ENCODE measurements around the gene KRTAP5-11. TPM values are rescaled to one million over a fixed set of nuclear protein-coding genes. Genes with fewer than 3 reads are reported as not detected.
"Not testable (repeated sequence)": the region's sequence is repeated elsewhere in the genome, so short reads cannot be mapped to it uniquely, and the experiment has no call there.

KRTAP5-11 gene
- total RNA-seq, 2 donors from 2014 or later = 2.9 to 5.7 TPM

GRCh38 chr11:71588822-71589545 is 6.3 kb upstream of the KRTAP5-11 start:
- not testable (repeated sequence) for H3K4me1 Mint-ChIP-seq; H3K9ac ChIP-seq (ENCODE audit: extremely low read depth, low read length, poor library complexity, severe bottlenecking); H3K4me1 ChIP-seq (ENCODE audit: control insufficient read depth, insufficient read depth, low read length); H3K27me3 ChIP-seq (ENCODE audit: control insufficient read depth, insufficient read depth, low read length, poor library complexity, severe bottlenecking); H3K27ac Mint-ChIP-seq; H3K36me3 Mint-ChIP-seq (ENCODE audit: low read depth); H3K27me3 Mint-ChIP-seq (ENCODE audit: insufficient read depth); H3K9me3 ChIP-seq (ENCODE audit: control insufficient read depth, low read length); H3K4me3 ChIP-seq (ENCODE audit: low read length); H3K4me3 Mint-ChIP-seq; H3K36me3 ChIP-seq (ENCODE audit: control insufficient read depth, insufficient read depth, low read length)
- 52 to 60% methylated on average over 7 to 10 of the region's 11 CpGs for WGBS, 2 experiments (ENCODE audit: insufficient coverage in 1 of 2, insufficient read length in 1 of 2)
- H3K9me3 Mint-ChIP-seq = peaks cover 14% of the 10 kb centered on the region
- peak; percentile 69 for DNase-seq
- peak; percentile 70 for TF ChIP-seq CTCF (conservative IDR thresholded peaks at IDR 0.05)
- H3K27ac ChIP-seq (ENCODE audit: low read depth, low read length) = peak overlapping the region; percentile 11

- H3K27me3 Mint-ChIP-seq (ENCODE audit: insufficient read depth); H3K4me3 ChIP-seq (ENCODE audit: low read length); H3K9me3 Mint-ChIP-seq; H3K27me3 ChIP-seq (ENCODE audit: control insufficient read depth, insufficient read depth, low read length, poor library complexity, severe bottlenecking); H3K4me1 ChIP-seq (ENCODE audit: control insufficient read depth, insufficient read depth, low read length); DNase-seq; H3K36me3 Mint-ChIP-seq (ENCODE audit: low read depth); H3K4me3 Mint-ChIP-seq; H3K36me3 ChIP-seq (ENCODE audit: control insufficient read depth, insufficient read depth, low read length); H3K9me3 ChIP-seq (ENCODE audit: control insufficient read depth, low read length); H3K4me1 Mint-ChIP-seq; H3K9ac ChIP-seq (ENCODE audit: extremely low read depth, low read length, poor library complexity, severe bottlenecking): not testable (repeated sequence)
- 60 to 67% methylated on average over 4 of the region's 4 CpGs for WGBS, 2 experiments (ENCODE audit: insufficient coverage in 1 of 2, insufficient read length in 1 of 2)
- H3K27ac Mint-ChIP-seq = peak overlapping the region; percentile 26
- peak overlapping the region; percentile 11 for H3K27ac ChIP-seq (ENCODE audit: low read depth, low read length)
Observed at GRCh38 chr11:71588314-71588713, 5.6 kb upstream of the KRTAP5-11 start.

- H3K9me3 Mint-ChIP-seq; H3K27ac Mint-ChIP-seq; DNase-seq; H3K27ac ChIP-seq (ENCODE audit: low read depth, low read length); H3K27me3 ChIP-seq (ENCODE audit: control insufficient read depth, insufficient read depth, low read length, poor library complexity, severe bottlenecking); H3K4me3 ChIP-seq (ENCODE audit: low read length); H3K36me3 Mint-ChIP-seq (ENCODE audit: low read depth); H3K9me3 ChIP-seq (ENCODE audit: control insufficient read depth, low read length); H3K4me3 Mint-ChIP-seq; H3K36me3 ChIP-seq (ENCODE audit: control insufficient read depth, insufficient read depth, low read length); H3K4me1 ChIP-seq (ENCODE audit: control insufficient read depth, insufficient read depth, low read length); H3K9ac ChIP-seq (ENCODE audit: extremely low read depth, low read length, poor library complexity, severe bottlenecking): not testable (repeated sequence)
- peaks cover 11% of the 10 kb centered on the region for H3K4me1 Mint-ChIP-seq
- WGBS, 2 experiments (ENCODE audit: insufficient coverage in 1 of 2, insufficient read length in 1 of 2) = 98 to 100% methylated on average over 2 of the region's 5 CpGs
- H3K27me3 Mint-ChIP-seq (ENCODE audit: insufficient read depth) = peaks cover 17% of the 10 kb centered on the region
Observed at GRCh38 chr11:71585673-71586072, 3.0 kb upstream of the KRTAP5-11 start.

GRCh38 chr11:71582969-71583368 is 294 bp upstream of the KRTAP5-11 start:
- Mint-ChIP-seq H3K4me1 (peaks cover 10% of the 10 kb centered on the region), H3K27me3 (ENCODE audit: insufficient read depth) (peaks cover 23% of the 10 kb centered on the region)
- H3K4me3 ChIP-seq (ENCODE audit: low read length); H3K36me3 Mint-ChIP-seq (ENCODE audit: low read depth); H3K9me3 Mint-ChIP-seq; H3K4me1 ChIP-seq (ENCODE audit: control insufficient read depth, insufficient read depth, low read length); H3K36me3 ChIP-seq (ENCODE audit: control insufficient read depth, insufficient read depth, low read length); H3K27ac Mint-ChIP-seq; H3K27ac ChIP-seq (ENCODE audit: low read depth, low read length); H3K9ac ChIP-seq (ENCODE audit: extremely low read depth, low read length, poor library complexity, severe bottlenecking); H3K9me3 ChIP-seq (ENCODE audit: control insufficient read depth, low read length); H3K4me3 Mint-ChIP-seq; H3K27me3 ChIP-seq (ENCODE audit: control insufficient read depth, insufficient read depth, low read length, poor library complexity, severe bottlenecking); DNase-seq: not testable (repeated sequence)
- WGBS, 2 experiments (ENCODE audit: insufficient coverage in 1 of 2, insufficient read length in 1 of 2) = 96 to 100% methylated on average over 2 of the region's 2 CpGs
